WTC11 (cell line): ENCODE results near the gene FCHSD1.

Experiments used
- CREB1 ChIP-seq: sonication (generic); formaldehyde crosslinking; IDR thresholded peaks from 2 replicates; pipeline ENCODE4 v1.8.0; 2023; ENCODE audit warnings: mild to moderate bottlenecking, missing genetic modification reagents
- CTCF ChIP-seq: fragments of 200-600 bp; IDR thresholded peaks from 2 replicates; pipeline ENCODE4 v1.8.0; 2022; ENCODE audit warnings: antibody characterized with exemption
- FOXK1 ChIP-seq: sonication (generic); formaldehyde crosslinking; IDR thresholded peaks from 2 replicates; pipeline ENCODE4 v1.8.0; 2022; ENCODE audit warnings: mild to moderate bottlenecking, moderate library complexity, missing genetic modification reagents
- GABPB1 ChIP-seq: sonication (generic); formaldehyde crosslinking; IDR thresholded peaks from 2 replicates; pipeline ENCODE4 v1.8.1; 2023; ENCODE audit warnings: mild to moderate bottlenecking, missing genetic modification reagents
- JUN ChIP-seq: sonication (generic); formaldehyde crosslinking; IDR thresholded peaks from 2 replicates; pipeline ENCODE4 v1.8.0; 2023; ENCODE audit warnings: mild to moderate bottlenecking, missing genetic modification reagents
- KAT7 ChIP-seq: sonication (generic); formaldehyde crosslinking; IDR thresholded peaks from 2 replicates; pipeline ENCODE4 v1.8.1; 2023; ENCODE audit warnings: missing genetic modification reagents, mild to moderate bottlenecking, borderline replicate concordance
- MXD4 ChIP-seq: fragments of 250-450 bp; sonication (Bioruptor Pico); IDR thresholded peaks from 2 replicates; pipeline ENCODE4 v1.8.0; 2021; ENCODE audit warnings: mild to moderate bottlenecking, moderate library complexity, borderline replicate concordance
- ZMAT4 ChIP-seq: fragments of 250-450 bp; sonication (Bioruptor Pico); IDR thresholded peaks from 2 replicates; pipeline ENCODE4 v1.9.0; 2021; ENCODE audit warnings: mild to moderate bottlenecking
- TF ChIP-seq, protein P1 (sequence below): sonication (generic); formaldehyde crosslinking; IDR thresholded peaks from 2 replicates; pipeline ENCODE4 v1.8.1; 2023; ENCODE audit warnings: mild to moderate bottlenecking, missing genetic modification reagents, moderate library complexity
- TF ChIP-seq, protein P2 (sequence below): sonication (generic); formaldehyde crosslinking; IDR thresholded peaks from 2 replicates; pipeline ENCODE4 v1.8.1; 2022; ENCODE audit warnings: low read depth, mild to moderate bottlenecking, moderate library complexity, missing genetic modification reagents, borderline replicate concordance

DNA sequence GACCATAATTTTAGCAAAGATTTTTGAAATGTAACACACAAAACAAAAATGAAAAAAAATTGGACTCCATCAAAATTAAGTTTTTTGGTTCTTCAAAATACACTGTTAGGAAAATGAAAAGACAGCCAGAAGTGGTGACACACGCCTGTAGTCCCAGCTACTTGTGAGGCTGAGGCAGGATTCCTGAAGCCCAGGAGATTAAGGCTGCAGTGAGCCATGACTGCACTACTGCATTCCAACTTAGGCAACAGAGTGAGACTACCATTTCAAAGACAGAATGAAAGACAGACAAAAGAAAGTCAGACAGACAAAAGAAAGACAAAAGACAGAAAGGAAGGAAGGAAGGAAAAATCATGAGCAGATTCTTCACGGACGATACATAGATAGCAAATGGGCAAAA lies 39.9 kb downstream of the FCHSD1 start:
- TF ChIP-seq FOXK1 (CRISPR knock-in tag) (no peak), CREB1 (no peak), CTCF (no peak), KAT7 (no peak), JUN (CRISPR knock-in tag) (no peak), MXD4 (CRISPR knock-in tag) (no peak), GABPB1 (no peak), ZMAT4 (no peak)
- TF ChIP-seq, protein P1, sequence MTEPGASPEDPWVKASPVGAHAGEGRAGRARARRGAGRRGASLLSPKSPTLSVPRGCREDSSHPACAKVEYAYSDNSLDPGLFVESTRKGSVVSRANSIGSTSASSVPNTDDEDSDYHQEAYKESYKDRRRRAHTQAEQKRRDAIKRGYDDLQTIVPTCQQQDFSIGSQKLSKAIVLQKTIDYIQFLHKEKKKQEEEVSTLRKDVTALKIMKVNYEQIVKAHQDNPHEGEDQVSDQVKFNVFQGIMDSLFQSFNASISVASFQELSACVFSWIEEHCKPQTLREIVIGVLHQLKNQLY (CRISPR knock-in tag), result no peak
- TF ChIP-seq, protein P2, sequence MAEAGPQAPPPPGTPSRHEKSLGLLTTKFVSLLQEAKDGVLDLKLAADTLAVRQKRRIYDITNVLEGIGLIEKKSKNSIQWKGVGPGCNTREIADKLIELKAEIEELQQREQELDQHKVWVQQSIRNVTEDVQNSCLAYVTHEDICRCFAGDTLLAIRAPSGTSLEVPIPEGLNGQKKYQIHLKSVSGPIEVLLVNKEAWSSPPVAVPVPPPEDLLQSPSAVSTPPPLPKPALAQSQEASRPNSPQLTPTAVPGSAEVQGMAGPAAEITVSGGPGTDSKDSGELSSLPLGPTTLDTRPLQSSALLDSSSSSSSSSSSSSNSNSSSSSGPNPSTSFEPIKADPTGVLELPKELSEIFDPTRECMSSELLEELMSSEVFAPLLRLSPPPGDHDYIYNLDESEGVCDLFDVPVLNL, result no peak
